NCI-H2107 treated with DMSO at 0.1 percent for 48 hours (cell line): ENCODE data around the gene SV2B.

Experiments
- DNase-seq: peaks from one replicate; lab custom pipeline; 2025; ENCODE audit not compliant: unreplicated experiment; lab: John Stamatoyannopoulos, UW

Gene SV2B

DNA sequence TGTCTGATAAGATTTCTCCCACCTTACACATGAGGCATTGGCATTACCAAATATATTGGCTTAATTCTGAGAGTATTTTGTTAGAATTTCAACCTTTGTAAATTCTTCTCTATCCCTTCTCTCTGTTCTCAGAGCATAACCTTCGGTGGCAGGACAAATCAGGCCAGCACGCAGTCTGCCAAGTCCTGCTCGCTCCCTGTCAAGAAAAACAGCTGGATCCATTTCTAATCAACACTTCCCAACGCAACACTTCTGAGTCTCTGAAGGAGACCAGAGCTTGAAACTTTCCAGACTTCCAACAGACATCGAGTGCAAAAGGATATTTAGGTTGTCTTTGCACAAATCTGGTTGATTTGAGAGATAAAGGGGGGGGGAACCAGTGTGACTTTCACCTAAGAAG is 125.7 kb downstream of the SV2B start:
- no peak for DNase-seq

DNA sequence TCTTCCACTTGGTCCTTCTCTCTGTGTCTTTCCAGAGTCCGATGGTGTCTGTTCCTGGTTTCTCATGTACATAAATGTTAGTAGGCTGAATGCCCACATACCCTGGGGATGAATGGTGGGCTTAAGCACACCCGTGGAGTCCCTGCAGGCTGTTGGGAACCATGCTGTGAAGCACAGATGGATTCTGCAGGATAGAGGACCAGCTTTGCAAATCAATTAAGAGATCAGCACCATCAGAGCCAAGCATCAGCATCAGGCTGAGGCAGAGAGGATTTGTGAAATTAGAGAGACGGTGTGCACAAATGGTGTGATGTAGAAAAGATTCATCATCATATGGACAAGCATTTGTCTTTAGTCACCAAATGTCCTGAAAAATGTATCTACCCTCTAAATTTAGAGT is 127.1 kb downstream of the SV2B start:
- no peak for DNase-seq

DNA sequence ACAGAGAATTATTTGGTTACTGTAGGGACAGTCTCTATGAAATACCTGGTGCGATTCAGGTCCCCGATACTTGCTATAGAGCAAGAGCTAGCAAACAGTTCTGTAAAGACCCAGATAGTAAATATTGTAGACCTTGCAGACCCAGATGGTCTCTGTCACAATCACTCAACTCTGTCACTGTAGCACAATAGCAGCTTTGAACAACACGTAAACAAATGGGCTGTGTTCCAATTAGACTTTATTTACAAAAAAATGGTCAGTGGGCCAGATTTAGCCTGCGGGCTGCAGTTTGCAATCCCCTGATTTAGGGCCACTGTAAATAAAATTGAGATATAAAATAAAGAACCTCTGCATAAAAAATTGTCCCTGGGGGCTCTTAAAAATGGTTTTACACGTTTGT is 127.7 kb downstream of the SV2B start:
- no peak for DNase-seq

DNA sequence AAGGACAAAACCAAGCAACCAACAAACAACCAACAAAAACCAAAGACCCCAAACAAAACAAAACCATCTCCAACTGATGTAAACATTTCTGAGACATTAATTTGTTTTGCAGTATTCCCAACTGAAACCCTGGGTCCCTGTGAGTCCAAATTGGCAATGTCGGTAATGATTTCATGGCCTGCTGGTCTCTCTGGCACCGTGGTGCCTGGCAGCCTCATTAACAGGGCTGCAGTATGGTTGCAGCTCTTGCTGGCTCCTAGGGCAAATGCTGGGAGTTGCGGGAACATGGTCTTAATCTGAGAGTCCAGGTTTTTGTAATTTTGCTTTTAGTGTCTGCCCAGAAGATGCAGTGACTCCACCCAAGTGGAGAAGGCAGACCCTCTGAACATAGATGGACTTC is 128.3 kb downstream of the SV2B start:
- DNase-seq, result no peak

DNA sequence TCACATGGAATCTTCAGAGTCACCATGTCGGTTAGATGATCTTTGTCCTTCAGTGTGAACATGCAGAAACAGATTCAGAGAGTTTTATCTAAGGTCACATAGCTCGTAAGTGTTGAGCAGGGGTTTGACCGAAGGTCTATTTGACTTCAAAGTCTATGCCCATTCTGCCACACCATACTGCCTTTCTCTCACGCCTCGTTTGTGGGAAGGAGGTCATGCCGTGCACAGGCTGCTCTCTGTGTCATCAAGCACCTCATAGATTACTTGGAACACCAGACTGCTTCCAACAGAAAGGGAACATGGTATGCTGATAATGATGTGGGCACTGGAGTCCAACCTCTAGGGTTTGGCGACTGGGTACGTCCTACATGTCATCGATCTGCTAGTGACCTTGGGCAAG is 128.8 kb downstream of the SV2B start:
- DNase-seq, result no peak

DNA sequence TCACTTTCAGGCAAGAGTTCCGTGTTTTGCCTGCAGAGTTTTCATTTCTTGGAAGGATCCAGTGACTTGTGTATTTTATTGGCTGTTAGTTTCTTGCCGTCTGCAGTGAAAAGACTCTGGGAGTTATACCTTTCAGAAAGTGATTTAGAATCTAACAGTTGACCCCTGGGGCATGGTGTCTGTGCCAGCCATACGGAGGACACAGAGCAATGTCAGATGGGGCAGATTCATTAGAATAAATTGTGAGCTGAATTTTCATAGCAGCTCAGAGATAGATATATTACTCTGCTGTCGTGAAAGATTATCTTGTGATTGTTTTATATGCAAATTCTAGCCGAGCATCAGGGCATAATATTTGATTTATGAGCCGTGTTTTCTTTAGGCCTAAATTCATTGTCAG is 131.6 kb downstream of the SV2B start:
- no peak for DNase-seq

DNA sequence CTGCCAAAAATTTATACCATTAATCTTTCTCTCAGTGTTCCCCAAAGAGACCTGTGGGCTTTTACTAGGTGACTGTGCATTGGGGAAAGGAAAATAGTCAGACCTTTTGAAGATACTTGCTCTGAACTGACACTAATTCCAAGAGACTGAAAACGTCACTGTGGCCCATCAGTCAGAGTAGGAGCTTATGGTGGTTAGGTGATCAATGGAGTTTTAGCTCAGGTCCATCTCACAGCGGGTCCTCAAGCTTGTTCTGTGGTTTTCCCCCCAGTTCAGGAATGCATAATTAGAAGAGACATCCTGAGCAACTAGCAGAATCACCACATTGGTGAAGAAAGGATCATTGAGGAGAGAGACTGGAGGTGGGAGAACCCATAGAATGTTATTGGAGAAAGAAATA is 134.7 kb downstream of the SV2B start:
- DNase-seq, result no peak

DNA sequence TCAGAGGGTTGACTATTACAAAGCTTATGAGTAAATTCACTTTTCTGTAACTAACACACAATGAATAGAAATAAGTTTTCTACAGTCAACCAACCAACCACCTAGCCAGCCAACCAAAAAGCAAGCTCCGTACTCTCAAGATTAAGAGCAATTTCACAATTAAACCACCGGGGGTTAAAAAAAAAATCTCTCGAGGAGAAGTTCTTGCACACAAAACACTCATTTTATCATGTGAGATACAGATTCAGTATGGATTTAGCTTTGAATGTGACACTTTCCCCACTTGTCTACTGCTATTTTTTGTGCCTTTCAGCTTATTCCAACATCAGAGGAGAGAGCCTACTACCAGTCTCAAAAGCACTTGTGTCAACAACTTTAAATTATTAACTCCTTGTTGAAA is 135.3 kb downstream of the SV2B start:
- no peak for DNase-seq

DNA sequence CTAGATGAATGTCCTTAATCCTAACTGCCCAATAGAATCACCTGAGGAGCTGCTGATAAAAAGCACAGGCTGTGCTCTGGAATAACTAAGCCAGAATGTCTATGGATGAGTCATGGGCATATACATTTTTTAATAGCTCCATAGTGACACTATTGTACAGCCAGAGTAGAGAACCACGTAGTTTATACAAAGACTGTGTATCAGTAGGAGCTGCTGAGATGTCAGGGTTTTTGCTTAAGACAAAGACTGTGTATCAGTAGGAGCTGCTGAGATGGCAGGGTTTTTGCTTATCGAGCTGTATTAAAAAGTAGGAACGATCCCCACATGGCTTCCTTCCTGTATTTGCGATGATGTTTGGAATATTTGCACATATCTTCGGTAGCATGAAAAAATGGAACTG is 137.4 kb downstream of the SV2B start:
- DNase-seq, result no peak

DNA sequence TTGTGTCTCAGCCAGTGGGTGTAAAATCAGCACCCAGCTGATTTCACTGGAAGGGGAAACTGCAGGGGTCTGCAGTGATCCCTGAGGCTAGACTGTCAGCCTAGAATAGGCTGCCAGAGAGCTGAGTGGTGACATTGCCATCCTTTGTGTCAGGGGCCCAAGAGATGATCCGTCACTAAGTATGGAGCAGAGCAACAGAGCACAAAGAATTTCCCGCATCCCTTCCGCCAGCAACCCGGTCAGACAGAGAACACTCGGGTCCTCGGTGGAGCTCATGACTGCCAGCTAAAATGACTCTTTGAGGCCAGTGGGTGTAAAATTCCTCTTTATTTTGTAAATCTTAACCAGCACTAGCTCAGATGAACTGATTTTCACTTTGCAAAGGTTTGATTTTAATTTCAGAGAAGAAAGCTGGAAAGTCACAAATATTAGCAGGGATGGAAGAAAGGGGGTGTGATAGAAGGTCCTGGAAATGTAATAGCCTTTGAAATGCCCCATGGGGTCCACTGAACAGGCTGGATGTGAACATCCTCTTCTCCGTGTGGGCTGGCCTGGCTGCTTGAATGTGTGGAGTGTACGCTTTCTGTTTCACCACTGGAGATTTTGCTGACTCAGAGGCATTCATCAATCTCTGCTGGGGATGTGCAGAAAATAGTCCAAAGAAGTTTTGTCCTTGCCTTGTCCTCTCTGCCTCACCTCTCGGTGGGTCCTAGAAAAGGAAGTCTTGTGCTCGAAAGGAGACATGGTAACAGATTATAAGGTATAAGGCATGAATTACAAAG is 138.8 kb downstream of the SV2B start:
- no peak for DNase-seq

DNA sequence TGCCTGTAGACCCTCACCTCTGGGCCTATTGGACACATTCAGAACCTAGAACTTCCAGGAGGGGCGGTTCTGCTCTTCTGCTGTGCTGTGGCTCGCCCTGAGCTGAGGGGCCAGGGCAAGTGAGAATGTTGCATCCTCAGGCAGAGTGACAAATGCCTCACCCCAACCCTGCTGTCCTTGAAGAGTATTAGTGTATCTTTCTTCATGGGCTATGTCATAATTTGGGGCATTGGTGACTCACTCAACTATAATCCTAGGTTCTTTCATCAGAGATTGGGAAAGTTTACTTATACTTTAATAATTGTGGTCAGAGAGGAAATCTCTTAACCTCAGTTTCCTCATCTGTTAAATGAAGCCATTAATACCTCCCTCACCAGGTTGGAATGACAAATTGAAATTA is 143.8 kb downstream of the SV2B start:
- DNase-seq, result no peak

DNA sequence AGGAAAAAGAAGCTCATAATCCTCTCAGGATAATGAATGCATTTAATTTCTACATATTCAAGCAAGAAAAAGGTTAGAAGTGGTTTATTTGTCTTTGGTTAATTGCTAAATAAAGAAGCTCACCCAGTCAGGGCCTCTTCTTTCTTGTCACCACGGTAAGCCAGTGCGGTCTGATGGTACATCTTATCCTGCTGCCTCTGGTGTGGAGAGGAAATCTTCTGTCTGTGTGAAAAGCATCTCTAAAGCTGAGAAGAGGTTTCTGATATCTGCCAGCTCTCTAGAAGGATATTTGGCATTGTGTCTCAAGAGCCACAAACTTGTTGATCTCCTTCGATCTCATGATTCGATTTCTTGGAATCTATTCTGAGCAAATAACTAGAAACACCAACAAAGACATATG is 144.9 kb downstream of the SV2B start:
- DNase-seq, result no peak

DNA sequence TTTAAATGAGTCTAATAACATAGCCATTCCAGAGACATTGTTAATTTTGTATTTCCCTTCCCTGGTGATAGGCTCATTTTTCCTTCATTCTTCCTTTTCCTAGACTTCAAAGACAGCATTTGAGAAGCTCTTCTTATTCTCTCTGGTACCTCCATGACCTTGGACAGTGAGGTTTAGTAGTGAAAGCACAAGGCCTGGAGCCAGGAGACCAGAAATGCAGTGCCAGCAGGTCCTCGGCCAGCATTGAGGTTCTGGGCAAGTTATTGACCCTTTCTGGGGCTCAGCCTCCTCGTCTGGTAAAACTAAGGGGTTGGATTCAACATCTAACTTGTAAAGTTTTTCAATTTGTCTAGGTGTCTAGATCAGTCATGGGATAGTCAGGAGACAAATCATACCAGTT is 146.9 kb downstream of the SV2B start:
- no peak for DNase-seq

DNA sequence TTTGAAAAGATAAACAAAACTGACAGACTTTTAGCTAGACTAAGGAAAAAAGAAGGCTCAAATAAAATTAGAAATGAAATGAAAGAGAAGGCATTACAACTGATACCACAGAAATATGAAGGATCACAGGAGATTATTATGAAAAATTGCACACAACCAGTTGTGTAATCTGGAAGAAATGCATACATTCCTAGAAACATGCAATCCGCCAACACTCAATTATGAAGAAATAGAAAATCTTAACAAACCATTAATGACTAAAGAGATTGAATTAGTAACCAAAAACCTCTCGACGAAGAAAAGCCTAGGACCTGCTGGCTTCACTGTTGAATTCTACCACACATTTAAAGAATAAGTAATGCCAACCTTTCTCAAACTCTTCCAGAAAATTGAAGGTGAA is 149.5 kb downstream of the SV2B start:
- DNase-seq, result no peak

DNA sequence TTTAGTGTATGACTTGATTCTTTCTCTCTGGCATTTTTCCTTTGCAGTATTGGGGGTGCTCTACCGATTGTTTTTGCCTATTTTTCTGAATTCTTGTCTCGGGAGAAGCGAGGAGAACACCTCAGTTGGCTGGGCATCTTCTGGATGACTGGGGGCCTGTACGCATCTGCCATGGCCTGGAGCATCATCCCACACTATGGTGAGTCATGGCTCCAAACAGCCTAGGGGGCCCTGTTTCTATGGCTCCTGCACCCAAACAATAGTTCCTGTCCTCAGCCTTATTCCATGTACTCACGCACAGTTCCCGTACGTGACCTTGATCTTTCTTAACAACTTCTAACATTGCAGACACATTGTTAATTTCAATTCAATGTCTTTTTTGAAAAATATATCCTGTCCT is 152.3 kb downstream of the SV2B start:
- DNase-seq, result no peak

DNA sequence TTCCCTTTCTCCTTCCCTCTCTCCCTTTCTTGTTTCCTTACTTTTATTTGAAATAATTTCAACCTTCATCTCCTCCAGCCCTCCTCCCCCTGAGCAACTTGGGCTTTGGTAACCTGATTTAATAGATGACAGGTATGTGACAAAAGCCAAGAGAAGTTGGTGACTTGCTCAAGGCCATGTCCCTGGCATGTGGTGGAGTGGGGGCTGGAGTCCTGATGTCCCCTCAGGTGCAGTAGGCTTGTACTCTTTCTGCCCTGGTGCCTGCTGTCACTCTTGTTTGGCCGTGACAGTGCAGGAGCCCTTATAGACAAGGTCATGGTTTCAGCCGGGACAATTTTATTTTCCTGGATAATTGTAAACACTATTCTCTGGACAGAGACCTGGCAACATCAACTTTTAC is 152.7 kb downstream of the SV2B start:
- DNase-seq, result no peak

DNA sequence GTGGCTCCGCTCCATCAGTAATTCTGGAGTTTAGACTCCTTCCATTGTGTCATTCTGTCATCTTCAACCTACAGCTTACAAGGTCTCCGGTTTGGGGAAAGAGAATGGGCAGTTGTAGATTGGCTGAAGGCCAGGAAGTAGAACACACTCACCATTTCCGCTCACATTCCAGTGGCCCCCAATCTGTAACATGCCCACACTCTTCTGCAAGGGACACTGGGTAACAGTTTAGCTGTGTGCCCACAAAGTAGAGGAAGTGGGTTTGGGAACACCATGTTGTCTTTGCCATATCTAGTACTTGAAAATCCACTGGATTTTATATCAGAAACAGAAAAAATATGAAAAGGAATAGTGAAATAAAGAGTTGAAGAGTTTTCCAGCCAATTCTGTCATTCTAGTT is 153.5 kb downstream of the SV2B start:
- no peak for DNase-seq

DNA sequence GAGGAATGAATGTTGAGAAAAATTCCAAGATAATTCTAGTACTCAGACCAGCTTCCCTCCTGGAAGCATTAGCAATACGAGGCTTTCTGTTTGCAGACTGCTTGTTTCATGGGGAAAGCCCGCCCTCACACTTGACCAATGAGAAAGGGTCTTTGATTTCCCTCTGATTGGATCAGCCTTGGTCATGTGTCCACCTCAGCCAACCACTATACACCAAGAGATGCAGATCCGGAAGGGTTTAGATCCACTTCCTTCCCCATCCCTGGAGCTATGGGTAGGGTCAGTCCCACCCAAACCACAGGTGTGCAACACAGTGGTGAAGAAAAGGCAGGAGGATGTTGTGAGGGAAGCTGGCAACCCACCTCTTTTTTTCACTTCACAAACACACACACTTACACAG is 154.7 kb downstream of the SV2B start:
- DNase-seq, result no peak

DNA sequence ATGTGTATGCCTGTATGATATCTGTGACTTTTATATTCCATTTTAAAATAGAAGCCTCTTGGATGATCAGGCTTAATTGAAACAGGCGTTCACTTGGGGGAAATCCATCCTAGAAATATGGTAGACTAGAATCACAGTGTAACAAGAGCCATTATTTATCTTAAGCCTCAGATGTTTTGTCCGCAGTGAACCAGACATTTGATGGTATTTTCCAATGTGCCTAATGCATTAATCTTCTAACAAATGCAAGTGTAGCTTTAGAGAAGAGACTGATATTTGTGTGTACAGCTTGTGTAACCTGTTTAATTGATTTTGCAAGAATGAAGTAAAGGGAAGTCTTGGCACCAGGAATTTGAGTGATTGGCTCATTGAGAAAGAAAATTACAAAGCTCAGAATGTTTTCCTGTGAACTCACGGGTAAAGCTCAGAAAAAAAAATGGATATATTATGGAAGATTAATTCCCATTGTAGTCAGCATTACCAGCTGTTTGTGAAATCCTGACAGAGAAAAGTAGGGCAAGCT is 155.7 kb downstream of the SV2B start:
- DNase-seq, result no peak

DNA sequence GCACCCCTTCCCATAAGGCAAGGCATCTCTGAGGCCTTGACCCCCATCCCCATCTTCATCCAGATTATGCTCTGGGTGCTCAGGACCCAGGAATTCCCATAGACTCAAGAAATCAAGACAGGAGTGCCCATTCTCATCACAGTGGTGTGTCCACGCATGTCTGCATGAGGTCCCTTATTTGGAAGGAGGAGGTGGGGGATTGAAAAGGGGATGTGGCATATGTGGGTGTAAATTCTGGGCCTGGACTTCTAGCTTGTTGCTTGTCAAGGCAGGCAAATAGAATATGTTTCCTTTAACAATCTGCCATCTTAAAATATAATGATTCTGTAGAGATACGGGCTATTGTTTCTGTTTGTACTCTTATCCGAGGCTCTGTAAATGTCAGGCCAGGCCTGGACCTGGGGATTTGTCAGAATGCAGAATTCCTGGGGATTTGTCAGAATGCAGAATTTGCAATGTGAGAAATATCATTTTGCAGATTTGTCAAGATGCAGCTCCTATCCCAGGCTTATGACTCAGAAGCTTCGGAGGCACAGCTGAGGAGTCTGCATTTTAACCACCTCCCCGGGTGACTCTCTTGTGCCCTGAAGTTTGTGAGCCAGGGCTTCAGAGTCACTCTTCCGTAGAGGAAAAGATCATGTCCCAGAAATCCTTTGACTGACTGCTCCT is 157.8 kb downstream of the SV2B start:
- no peak for DNase-seq

DNA sequence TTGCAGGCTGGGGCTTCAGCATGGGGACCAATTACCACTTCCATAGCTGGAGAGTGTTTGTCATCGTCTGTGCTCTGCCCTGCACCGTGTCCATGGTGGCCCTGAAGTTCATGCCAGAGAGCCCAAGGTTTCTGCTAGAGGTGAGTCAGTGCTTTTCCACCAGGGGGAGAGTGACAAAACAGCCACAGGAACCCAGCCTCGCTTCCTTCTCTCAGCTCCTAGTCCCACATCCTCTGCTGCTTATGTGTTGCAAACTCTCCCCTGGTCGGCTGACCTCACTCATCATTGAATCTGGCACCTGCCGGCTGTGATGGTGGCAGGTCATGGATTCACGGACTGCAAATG is 158.3 kb downstream of the SV2B start:
- DNase-seq, result no peak

DNA sequence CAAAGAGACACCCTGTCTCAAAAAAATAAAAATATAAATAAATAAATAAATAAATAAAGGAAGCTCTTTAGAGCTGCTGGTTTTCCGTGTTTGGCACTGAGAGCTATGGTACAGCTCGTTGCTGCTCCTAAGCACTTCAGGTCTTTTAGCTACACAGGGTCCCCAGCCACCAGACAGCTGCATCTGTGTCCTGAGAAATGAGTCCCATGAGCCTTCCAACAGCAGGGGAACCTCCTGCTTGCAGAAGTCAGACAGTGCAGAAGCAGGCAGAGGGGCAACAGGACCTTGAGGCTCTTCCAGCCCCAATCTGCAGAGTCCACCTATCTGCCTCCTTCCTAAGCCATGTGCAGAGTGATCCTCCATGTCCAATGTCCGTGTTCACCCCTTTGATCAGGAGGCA is 159.0 kb downstream of the SV2B start:
- DNase-seq, result no peak

DNA sequence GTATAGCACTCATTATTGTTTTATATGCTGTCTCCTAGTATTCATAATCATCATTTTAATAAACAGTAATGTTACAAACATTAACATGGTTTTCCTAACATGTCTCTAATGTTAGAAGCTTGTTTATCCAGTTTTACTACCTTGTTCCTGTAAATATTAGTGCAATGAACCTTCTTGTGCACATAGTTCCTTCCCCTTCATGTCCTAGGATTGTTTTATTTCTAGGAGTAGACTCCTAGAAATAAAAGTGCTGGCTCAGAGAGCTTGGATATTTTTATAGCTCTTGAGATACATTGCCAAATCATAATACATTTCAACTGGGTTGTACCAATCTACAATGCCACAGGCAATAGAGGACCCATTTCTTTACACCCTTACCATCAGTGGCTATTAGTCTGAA is 161.3 kb downstream of the SV2B start:
- no peak for DNase-seq
